Brain microvascular endothelial cell (primary cell): ENCODE results near the gene TMEM52.

Experiments
- DNase-seq: peaks from one replicate; pipeline ENCODE4 v3.0.0-alpha.2; 2020
- H3K27ac ChIP-seq: fragments of 250-450 bp; sonication (Bioruptor Pico); 2 replicates; pipeline ENCODE4 v1.5.1; 2020; ENCODE audit warnings: mild to moderate bottlenecking, moderate library complexity
- H3K27me3 ChIP-seq: fragments of 250-450 bp; sonication (Bioruptor Pico); replicated peaks from 2 replicates; pipeline ENCODE4 v1.5.1; 2020; ENCODE audit warnings: mild to moderate bottlenecking
- H3K36me3 ChIP-seq: fragments of 250-450 bp; sonication (Bioruptor Pico); replicated peaks from 2 replicates; pipeline ENCODE4 v1.5.1; 2020; ENCODE audit warnings: mild to moderate bottlenecking
- H3K4me3 ChIP-seq: 2 replicates; pipeline ENCODE4 v1.5.1; 2011; ENCODE audit warnings: low read depth, mild to moderate bottlenecking, control low read depth, low read length, moderate library complexity
- in situ Hi-C: cut with HindIII; loops from 2 replicates; pipeline ENCODE4 v1.10.0; 2017; ENCODE audit warnings: low sequenced_read_pairs, low pct_ligation_motif_present
- TF ChIP-seq, protein P1 (sequence below): IDR thresholded peaks from 2 replicates; pipeline ENCODE4 v1.5.1; 2011; ENCODE audit warnings: low read depth, mild to moderate bottlenecking, moderate library complexity, low read length, control low read depth, inconsistent platforms; ENCODE audit errors: missing control alignments

The TMEM52 gene

DNA sequence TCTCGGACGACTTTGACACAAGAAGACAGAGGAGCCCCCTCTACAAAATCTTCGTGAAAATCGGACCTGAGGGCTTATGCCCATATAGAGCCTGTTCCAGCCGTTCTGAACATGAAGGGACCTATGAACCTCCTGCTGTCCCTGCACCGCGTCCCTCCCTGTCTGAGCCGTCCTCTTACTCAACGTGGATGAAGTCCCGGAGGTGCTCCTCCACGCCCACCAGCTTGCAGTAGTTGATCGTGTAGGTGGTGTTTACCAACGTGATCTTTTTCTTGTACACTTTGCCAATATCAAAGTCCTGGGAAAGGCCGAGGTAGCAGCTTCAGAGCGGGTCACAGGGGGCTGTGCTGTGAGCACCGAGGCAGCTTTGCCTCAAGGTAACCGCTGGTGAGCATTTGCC lies 44.5 kb upstream of the TMEM52 start:
- TF ChIP-seq, protein P1, sequence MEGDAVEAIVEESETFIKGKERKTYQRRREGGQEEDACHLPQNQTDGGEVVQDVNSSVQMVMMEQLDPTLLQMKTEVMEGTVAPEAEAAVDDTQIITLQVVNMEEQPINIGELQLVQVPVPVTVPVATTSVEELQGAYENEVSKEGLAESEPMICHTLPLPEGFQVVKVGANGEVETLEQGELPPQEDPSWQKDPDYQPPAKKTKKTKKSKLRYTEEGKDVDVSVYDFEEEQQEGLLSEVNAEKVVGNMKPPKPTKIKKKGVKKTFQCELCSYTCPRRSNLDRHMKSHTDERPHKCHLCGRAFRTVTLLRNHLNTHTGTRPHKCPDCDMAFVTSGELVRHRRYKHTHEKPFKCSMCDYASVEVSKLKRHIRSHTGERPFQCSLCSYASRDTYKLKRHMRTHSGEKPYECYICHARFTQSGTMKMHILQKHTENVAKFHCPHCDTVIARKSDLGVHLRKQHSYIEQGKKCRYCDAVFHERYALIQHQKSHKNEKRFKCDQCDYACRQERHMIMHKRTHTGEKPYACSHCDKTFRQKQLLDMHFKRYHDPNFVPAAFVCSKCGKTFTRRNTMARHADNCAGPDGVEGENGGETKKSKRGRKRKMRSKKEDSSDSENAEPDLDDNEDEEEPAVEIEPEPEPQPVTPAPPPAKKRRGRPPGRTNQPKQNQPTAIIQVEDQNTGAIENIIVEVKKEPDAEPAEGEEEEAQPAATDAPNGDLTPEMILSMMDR: no peak
- no peak for DNase-seq
- in situ Hi-C loops: no loop called here
- no peak overlapping the region for H3K27ac ChIP-seq
- no peaks in the 10 kb centered on the region for H3K36me3 ChIP-seq
- H3K4me3 ChIP-seq: no peak overlapping the region
- peaks cover 15% of the 10 kb centered on the region for H3K27me3 ChIP-seq

DNA sequence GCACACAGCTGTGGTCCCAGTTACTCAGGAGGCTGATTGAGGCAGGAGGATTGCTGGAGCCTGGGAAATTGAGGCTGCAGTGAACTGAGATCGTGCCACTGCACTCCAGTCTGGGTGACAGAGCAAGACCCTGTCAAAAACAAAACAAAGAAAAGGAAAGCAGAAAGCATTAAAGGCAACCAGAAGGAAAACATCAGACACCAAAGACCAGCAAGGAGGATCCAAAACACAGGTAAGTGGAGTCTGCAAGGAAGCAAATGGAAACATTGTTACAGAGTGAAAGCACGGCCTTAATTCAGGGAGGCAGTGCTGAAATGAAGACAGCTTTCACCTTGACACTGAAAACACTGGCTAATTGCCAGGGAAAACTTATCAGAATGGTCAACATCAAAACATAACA lies 43.7 kb upstream of the TMEM52 start:
- H3K27ac ChIP-seq: no peak overlapping the region
- DNase-seq: no peak
- H3K27me3 ChIP-seq: peaks cover 15% of the 10 kb centered on the region
- no peaks in the 10 kb centered on the region for H3K36me3 ChIP-seq
- H3K4me3 ChIP-seq: no peak overlapping the region
- in situ Hi-C loops: no loop called here
- TF ChIP-seq, protein P1: no peak

DNA sequence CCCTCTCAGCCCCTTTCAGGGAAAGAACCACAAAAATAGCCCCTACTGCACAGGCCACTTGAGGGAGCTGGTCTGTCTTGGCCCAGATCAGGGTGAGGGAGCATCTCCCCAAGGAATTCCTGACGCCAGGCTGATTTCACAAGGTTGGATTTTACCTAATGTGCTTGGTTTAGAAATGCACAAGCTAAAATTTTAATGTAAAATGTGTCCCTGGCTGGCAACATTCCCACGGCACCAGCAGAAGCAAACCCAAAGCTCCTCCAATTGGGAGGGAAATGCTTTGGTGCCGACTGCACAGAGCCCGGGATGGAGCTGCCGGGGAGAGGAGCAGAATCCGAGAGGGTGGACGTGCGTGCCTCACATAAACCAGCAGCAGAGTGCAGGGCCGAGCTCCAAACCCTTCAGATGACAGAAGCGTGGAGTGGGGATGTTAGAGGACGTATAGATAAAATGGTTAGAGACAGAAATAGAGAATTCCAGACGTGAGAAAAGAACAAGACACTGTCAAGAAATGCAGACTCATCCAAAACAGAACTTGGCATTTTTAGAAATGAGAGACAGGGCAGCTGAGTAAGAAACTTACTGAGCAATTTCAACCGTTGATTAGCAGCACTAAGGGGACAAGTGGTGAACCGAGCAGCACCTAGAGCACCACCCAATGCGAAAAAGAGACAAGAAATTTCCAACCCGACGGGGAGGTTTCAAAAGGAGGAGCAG lies 41.6 kb upstream of the TMEM52 start:
- in situ Hi-C loops: no loop called here
- Histone ChIP-seq H3K36me3 (no peaks in the 10 kb centered on the region), H3K27ac (no peak overlapping the region), H3K27me3 (peaks cover 15% of the 10 kb centered on the region), H3K4me3 (no peak overlapping the region)
- DNase-seq: no peak
- TF ChIP-seq, protein P1: no peak

DNA sequence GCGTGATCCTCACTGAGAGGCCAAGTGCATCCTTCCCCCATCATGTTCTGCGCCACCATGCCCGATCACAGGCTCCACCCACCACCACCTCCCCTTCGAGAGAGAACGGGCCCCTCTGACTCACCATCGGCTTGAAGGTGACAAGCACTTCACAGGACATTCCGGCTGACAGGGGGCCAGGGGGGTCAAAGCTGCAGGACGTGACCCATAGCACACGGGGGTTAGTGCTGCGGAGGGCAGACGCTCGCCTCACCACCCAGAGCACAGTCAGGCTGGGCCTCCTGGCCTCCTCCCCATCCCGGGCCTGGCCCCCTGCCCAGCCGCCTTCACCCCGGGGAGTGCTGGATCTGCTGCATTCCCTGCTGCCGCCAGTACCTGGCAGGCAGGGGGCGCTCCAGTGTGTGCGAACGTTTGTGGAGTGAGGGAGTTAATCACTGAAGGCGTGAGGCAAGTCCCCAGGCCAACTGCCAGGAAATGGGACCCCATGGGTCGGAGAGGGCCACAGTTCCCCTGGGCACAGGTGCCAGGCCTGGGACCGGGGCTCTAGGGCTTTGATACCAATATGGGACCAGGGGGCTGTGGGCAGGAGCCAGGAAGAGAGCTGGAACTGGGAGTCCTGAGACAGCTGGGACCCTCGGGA lies 40.9 kb upstream of the TMEM52 start:
- Histone ChIP-seq H3K27me3 (peaks cover 15% of the 10 kb centered on the region), H3K4me3 (no peak overlapping the region)

DNA sequence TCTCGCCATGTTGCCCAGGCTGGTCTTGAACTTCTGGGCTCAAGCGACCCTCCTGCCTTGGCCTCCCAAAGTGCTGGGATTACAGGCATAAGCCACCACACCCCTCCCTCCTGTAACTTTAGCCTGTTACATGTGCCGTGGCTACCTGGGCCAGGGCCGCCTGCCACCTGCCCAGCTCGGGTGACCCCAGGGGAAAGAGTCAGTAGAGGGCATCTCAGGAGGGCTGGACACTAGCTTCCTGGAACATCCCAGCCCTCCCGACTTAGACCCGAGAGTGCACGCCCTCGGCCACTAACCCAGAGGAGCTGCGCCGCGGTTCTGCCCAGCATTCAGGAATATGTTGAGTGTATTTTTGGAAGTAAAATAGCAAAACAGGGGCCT lies 40.4 kb upstream of the TMEM52 start:
- Histone ChIP-seq H3K27ac (no peak overlapping the region), H3K4me3 (no peak overlapping the region), H3K36me3 (no peaks in the 10 kb centered on the region), H3K27me3 (peaks cover 15% of the 10 kb centered on the region)
- TF ChIP-seq, protein P1: no peak
- DNase-seq: no peak
- in situ Hi-C loops: no loop called here

More for the DNA sequence above, 40.9 kb upstream of the TMEM52 start:
- TF ChIP-seq, protein P1: peak; percentile 92
- Histone ChIP-seq H3K27ac (no peak overlapping the region), H3K36me3 (no peaks in the 10 kb centered on the region)
- in situ Hi-C loops: no loop called here
- peak; percentile 52 for DNase-seq
